Measurements from ENCODE around the gene SLC9A3. TPM values are rescaled to one million over a fixed set of nuclear protein-coding genes. Genes with fewer than 3 reads are reported as not detected.

SLC9A3 gene
- total and polyA plus RNA-seq, 8 donors, result 2.7 to 142 (median 14.9) TPM

DNA sequence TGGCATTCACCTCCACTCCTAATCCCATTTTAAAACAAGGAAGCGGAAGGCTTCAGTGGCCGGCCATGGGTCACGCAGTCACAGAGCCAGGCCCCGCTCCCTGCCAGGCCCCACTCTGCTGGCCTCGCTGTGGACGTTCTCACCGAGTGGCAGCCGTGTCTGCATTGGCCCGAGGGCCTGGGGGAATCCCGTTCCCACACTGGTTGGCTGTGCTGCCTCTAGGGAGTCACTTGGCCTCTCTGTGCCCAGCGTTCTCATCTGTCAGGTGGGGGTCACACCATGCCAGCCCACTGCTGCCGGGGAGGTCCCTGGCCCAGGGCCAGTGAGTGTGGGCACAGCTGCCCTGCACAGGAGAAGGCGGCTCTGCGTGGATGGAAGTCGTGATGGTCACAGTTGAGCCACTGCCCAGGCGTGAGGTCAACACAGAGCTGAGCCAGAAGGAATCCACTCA, 13.4 kb upstream of the SLC9A3 start:
- TF ChIP-seq EP300 (IDR thresholded peaks at IDR 0.05) (no peak), POLR2AphosphoS5 (IDR thresholded peaks at IDR 0.05) (no peak), CTCF (IDR thresholded peaks at IDR 0.05) (no peak), POLR2A (IDR thresholded peaks at IDR 0.05) (no peak)
- intact Hi-C loops (cut with DNase I; ENCODE audit: low total_unique reads), result no loop called here
- no peaks in the 10 kb centered on the region for H3K9me3 ChIP-seq
- peaks cover 0 to 16% (median 9%) of the 10 kb centered on the region in 4 donors for H3K4me1 ChIP-seq
- DNase-seq, result no peak
- 89 to 99% (median 90%) methylated on average over 14 to 16 of the region's 16 CpGs for WGBS, 5 donors
- peaks cover 3 to 96% (median 27%) of the 10 kb centered on the region in 3 donors for H3K27me3 ChIP-seq
- H3K27ac ChIP-seq, result no peak overlapping the region
- H3K36me3 ChIP-seq, result no peaks in the 10 kb centered on the region
- H3K4me3 ChIP-seq, result no peak overlapping the region

GRCh38 chr5:537098-537497, 12.8 kb upstream of the SLC9A3 start:
- Histone ChIP-seq H3K36me3 (no peaks in the 10 kb centered on the region), H3K9me3 (no peaks in the 10 kb centered on the region), H3K4me3 (no peak overlapping the region), H3K27me3 (peaks cover 3 to 96% (median 27%) of the 10 kb centered on the region in 3 donors), H3K27ac (no peak overlapping the region), H3K4me1 (peaks cover 0 to 19% (median 14%) of the 10 kb centered on the region in 4 donors)
- TF ChIP-seq POLR2AphosphoS5 (IDR thresholded peaks at IDR 0.05) (no peak), CTCF (IDR thresholded peaks at IDR 0.05) (no peak), POLR2A (IDR thresholded peaks at IDR 0.05) (no peak), EP300 (IDR thresholded peaks at IDR 0.05) (no peak)
- intact Hi-C loops (cut with DNase I; ENCODE audit: low total_unique reads), result no loop called here
- WGBS, 5 donors, result 88 to 94% (median 89%) methylated on average over 18 to 22 of the region's 22 CpGs
- no peak for DNase-seq

DNA sequence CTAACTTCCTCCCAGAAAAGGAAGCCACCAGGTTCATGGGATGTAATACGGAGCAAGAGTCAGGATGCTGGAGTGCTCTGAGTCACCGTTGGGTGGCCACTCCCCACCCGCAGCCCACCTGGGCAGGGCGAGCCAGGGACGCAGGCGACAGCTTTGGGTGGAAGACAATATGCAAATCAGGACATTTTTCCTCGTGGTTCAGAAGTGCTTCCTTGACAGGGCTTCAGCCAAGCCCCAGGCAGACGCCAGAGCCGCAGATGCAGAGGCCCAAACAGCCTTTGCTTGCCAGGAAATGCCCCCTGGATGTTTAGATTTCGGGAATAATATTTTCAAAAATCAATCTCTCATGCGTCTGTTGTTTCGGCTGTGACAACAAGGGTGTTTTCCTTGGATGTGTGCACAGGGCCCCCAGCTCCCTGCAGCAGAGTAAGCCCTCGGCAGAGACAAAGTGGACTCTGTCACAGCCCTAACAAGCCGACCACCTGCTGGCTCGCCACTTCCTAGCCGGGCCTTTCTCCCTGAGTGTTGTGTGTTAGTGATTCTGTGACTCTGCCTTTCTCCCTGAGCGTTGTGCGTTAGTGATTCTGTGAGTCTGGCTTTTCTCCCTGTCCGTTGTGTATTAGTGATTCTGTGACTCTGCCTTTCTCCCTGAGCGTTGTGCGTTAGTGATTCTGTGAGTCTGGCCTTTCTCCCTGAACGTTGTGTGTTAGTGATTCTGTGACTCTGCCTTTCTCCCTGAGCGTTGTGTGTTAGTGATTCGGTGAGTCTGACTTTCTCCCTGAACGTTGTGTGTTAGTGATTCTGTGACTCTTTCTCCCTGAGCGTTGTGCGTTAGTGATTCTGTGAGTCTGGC, 11.8 kb upstream of the SLC9A3 start:
- no peak overlapping the region for H3K4me3 ChIP-seq
- no peaks in the 10 kb centered on the region for H3K36me3 ChIP-seq
- 55 to 64% (median 61%) methylated on average over 25 to 27 of the region's 27 CpGs for WGBS, 5 donors
- peaks cover 3 to 96% (median 36%) of the 10 kb centered on the region in 3 donors for H3K27me3 ChIP-seq
- no peaks in the 10 kb centered on the region for H3K9me3 ChIP-seq
- TF ChIP-seq EP300 (IDR thresholded peaks at IDR 0.05) (no peak), CTCF (IDR thresholded peaks at IDR 0.05) (no peak), POLR2A (IDR thresholded peaks at IDR 0.05) (no peak), POLR2AphosphoS5 (IDR thresholded peaks at IDR 0.05) (no peak)
- H3K4me1 ChIP-seq, result peaks cover 0 to 19% (median 14%) of the 10 kb centered on the region in 4 donors
- intact Hi-C loops (cut with DNase I; ENCODE audit: low total_unique reads), result no loop called here
- H3K27ac ChIP-seq, result no peak overlapping the region
- no peak for DNase-seq

GRCh38 chr5:534743-535671, 10.8 kb upstream of the SLC9A3 start:
- Histone ChIP-seq H3K9me3 (no peaks in the 10 kb centered on the region), H3K4me1 (peaks cover 0 to 17% (median 11%) of the 10 kb centered on the region in 4 donors), H3K36me3 (no peaks in the 10 kb centered on the region), H3K27me3 (peaks cover 3 to 95% (median 37%) of the 10 kb centered on the region in 3 donors), H3K27ac (no peak overlapping the region), H3K4me3 (no peak overlapping the region)
- TF ChIP-seq POLR2AphosphoS5 (IDR thresholded peaks at IDR 0.05) (no peak), CTCF (IDR thresholded peaks at IDR 0.05) (no peak), EP300 (IDR thresholded peaks at IDR 0.05) (no peak), POLR2A (IDR thresholded peaks at IDR 0.05) (no peak)
- no peak for DNase-seq
- WGBS, 5 donors, result 84 to 92% (median 89%) methylated on average over 3 to 41 of the region's 41 CpGs
- intact Hi-C loops (cut with DNase I; ENCODE audit: low total_unique reads), result no loop called here
